Endodermal cell (in vitro differentiated cells): Measurements from ENCODE around the gene MICALL2. TPM values are rescaled to one million over a fixed set of nuclear protein-coding genes. Genes with fewer than 3 reads are reported as not detected.

Source experiments
- DNase-seq: peaks from one replicate; pipeline ENCODE4 v3.0.0-alpha.2; 2017
- H3K27ac ChIP-seq: 2 replicates; pipeline ENCODE4 v1.5.1; 2013; ENCODE audit warnings: mild to moderate bottlenecking, low read depth, low read length, moderate library complexity
- H3K27me3 ChIP-seq: 2 replicates; pipeline ENCODE4 v1.6.1; 2013; ENCODE audit warnings: mild to moderate bottlenecking, low read length, moderate library complexity; ENCODE audit not compliant: insufficient read depth, control insufficient read depth, poor library complexity, severe bottlenecking
- H3K36me3 ChIP-seq: 2 replicates; pipeline ENCODE4 v1.7.0; 2013; ENCODE audit warnings: mild to moderate bottlenecking, low read length, moderate library complexity; ENCODE audit not compliant: control insufficient read depth, insufficient read depth
- H3K4me1 ChIP-seq: one replicate; pipeline ENCODE4 v1.7.0; 2013; ENCODE audit warnings: low read length; ENCODE audit not compliant: control insufficient read depth, insufficient read depth
- H3K4me3 ChIP-seq: 2 replicates; pipeline ENCODE4 v1.5.1; 2013; ENCODE audit warnings: mild to moderate bottlenecking, low read length, moderate library complexity
- H3K9ac ChIP-seq: 2 replicates; pipeline ENCODE4 v1.6.1; 2013; ENCODE audit warnings: mild to moderate bottlenecking, low read length, moderate library complexity; ENCODE audit not compliant: poor library complexity, severe bottlenecking; ENCODE audit errors: extremely low read depth
- H3K9me3 ChIP-seq: 2 replicates; pipeline ENCODE4 v1.6.1; 2013; ENCODE audit warnings: mild to moderate bottlenecking, low read length, moderate library complexity; ENCODE audit not compliant: control insufficient read depth
- H3K27ac Mint-ChIP-seq: 2 replicates; pipeline ENCODE4 v1.8.0; 2020; ENCODE audit warnings: mixed read lengths
- H3K27me3 Mint-ChIP-seq: 2 replicates; pipeline ENCODE4 v1.8.0; 2021; ENCODE audit warnings: mild to moderate bottlenecking, mixed read lengths; ENCODE audit not compliant: insufficient read depth
- H3K36me3 Mint-ChIP-seq: 2 replicates; pipeline ENCODE4 v1.8.0; 2020; ENCODE audit warnings: low read depth, mixed read lengths
- H3K4me1 Mint-ChIP-seq: 2 replicates; pipeline ENCODE4 v1.8.0; 2020; ENCODE audit warnings: mixed read lengths
- H3K4me3 Mint-ChIP-seq: 2 replicates; pipeline ENCODE4 v1.8.0; 2020; ENCODE audit warnings: mild to moderate bottlenecking, moderate library complexity, mixed read lengths
- H3K9me3 Mint-ChIP-seq: 2 replicates; pipeline ENCODE4 v1.8.0; 2020; ENCODE audit warnings: mild to moderate bottlenecking, mixed read lengths
- CTCF ChIP-seq: fragments of 200-600 bp; sonication (generic); conservative IDR thresholded peaks from 2 replicates; pipeline ENCODE4 v1.5.0; 2021; ENCODE audit warnings: antibody characterized with exemption, mild to moderate bottlenecking
- WGBS, 2 experiments: methylation state at CpG; one replicate each; pipeline versions ENCODE4 v1.1.5 to v1.1.7; 2013; ENCODE audit warnings: missing lambda C conversion rate in 2 of 2, mixed read lengths in 1 of 2; ENCODE audit not compliant: insufficient coverage in 1 of 2, insufficient read length in 1 of 2; 5-methylcytosine and 5-hydroxymethylcytosine counted together
- long read RNA-seq, 4 experiments: library from polyadenylated mRNA in 2 of 4; library from RNA in 1 of 4; library from capped mRNA in 1 of 4; stranded (forward) in 3 of 4; unstranded in 1 of 4; transcript quantifications; one replicate each; pipeline ENCODE4 v2.0.0, GENCODE V29; 2020 to 2021; ENCODE audit warnings: inconsistent platforms in 1 of 4
- polyA plus RNA-seq, 2 experiments: library from polyadenylated mRNA; stranded (reverse); fragments of 50-300 nt; gene quantifications; one replicate each; pipeline ENCODE4 v1.2.3, GENCODE V29; 2013
- total RNA-seq, 2 donors: library from RNA; stranded (reverse); fragmentation: NEBNext Ultra II Directional in 1 of 2; extraction: Animal tissue kit (Norgen Biotek cat#: 25700) in 1 of 2; gene quantifications; 2 replicates in 1 of 2; 3 replicates in 1 of 2; pipeline ENCODE4 v1.2.1, GENCODE V29; 2021

The MICALL2 gene
- 10 to 100 TPM; 19.4 to 24.8 TPM for total RNA-seq
- 25.2 TPM for polyA plus RNA-seq (2013, experiment 1 of 2)
- polyA plus RNA-seq (2013, experiment 2 of 2), result 26.2 TPM
- long read RNA-seq, experiment 1, partial matches to known transcripts, result 2 of 6 reads
- long read RNA-seq, experiment 1, other reads (novel, unspliced or antisense), result 1 of 6 reads
- long read RNA-seq, experiment 2, transcript MICALL2-201 (17 exons, 3,121 nt), result major isoform, 6 of 21 reads
- long read RNA-seq, experiment 2, partial matches to known transcripts, result 6 of 21 reads
- long read RNA-seq, experiment 2, other reads (novel, unspliced or antisense), result 9 of 21 reads
- long read RNA-seq, experiment 3, transcript MICALL2-201 (17 exons, 3,121 nt), result major isoform, 8 of 21 reads
- long read RNA-seq, experiment 3, partial matches to known transcripts, result 2 of 21 reads
- long read RNA-seq, experiment 3, other reads (novel, unspliced or antisense), result 10 of 21 reads
- long read RNA-seq, experiment 4, result 0 reads

- H3K36me3 Mint-ChIP-seq, result no peaks in the 10 kb centered on the region
- H3K27me3 Mint-ChIP-seq, result peaks cover 2% of the 10 kb centered on the region
- Histone ChIP-seq H3K27ac (no peak within 1 kb of the TSS), H3K36me3 (no peaks in the 10 kb centered on the region), H3K9ac (peak within 1 kb of the TSS; percentile 47), H3K4me3 (peak within 1 kb of the TSS; percentile 81), H3K4me1 (no peaks in the 10 kb centered on the region), H3K27me3 (no peaks in the 10 kb centered on the region), H3K9me3 (no peaks in the 10 kb centered on the region)
- peak within 1 kb of the TSS; percentile 58 for H3K4me3 Mint-ChIP-seq
- TF ChIP-seq CTCF, result no peak
- WGBS, 2 experiments, result 3 to 5% methylated on average over 20 to 69 of the region's 69 CpGs
- H3K4me1 Mint-ChIP-seq, result peaks cover 7% of the 10 kb centered on the region
- peak; percentile 75 for DNase-seq
- no peak within 1 kb of the TSS for H3K27ac Mint-ChIP-seq
- no peaks in the 10 kb centered on the region for H3K9me3 Mint-ChIP-seq
Measured at GRCh38 chr7:1458683-1459511, at the start of gene MICALL2. Gene MICALL2 (minus strand): TSS chr7:1459470. CDS start chr7:1459326, 144 bp downstream.

- H3K27ac ChIP-seq, result no peak overlapping the region
- Mint-ChIP-seq H3K9me3 (no peaks in the 10 kb centered on the region), H3K4me1 (peaks cover 3% of the 10 kb centered on the region), H3K27me3 (no peaks in the 10 kb centered on the region), H3K4me3 (no peak overlapping the region), H3K36me3 (no peaks in the 10 kb centered on the region), H3K27ac (no peak overlapping the region)
- H3K4me1 ChIP-seq, result no peaks in the 10 kb centered on the region
- no peak for DNase-seq
- 86 to 90% methylated on average over 9 to 10 of the region's 10 CpGs for WGBS, 2 experiments
- TF ChIP-seq CTCF, result no peak
- H3K9ac ChIP-seq, result no peak overlapping the region
- no peaks in the 10 kb centered on the region for H3K36me3 ChIP-seq
- no peak overlapping the region for H3K4me3 ChIP-seq
- H3K9me3 ChIP-seq, result no peaks in the 10 kb centered on the region
- no peaks in the 10 kb centered on the region for H3K27me3 ChIP-seq
Measured at GRCh38 chr7:1508277-1508758, 49.0 kb upstream of the MICALL2 start.

- Histone ChIP-seq H3K4me1 (no peaks in the 10 kb centered on the region), H3K4me3 (no peak overlapping the region), H3K9me3 (no peaks in the 10 kb centered on the region), H3K36me3 (peaks cover 17% of the 10 kb centered on the region), H3K27ac (no peak overlapping the region), H3K27me3 (no peaks in the 10 kb centered on the region), H3K9ac (no peak overlapping the region)
- WGBS, 2 experiments, result 90 to 92% methylated on average over 14 to 30 of the region's 35 CpGs
- no peak for DNase-seq
- Mint-ChIP-seq H3K36me3 (peaks cover 14% of the 10 kb centered on the region), H3K27ac (no peak overlapping the region), H3K9me3 (no peaks in the 10 kb centered on the region), H3K27me3 (no peaks in the 10 kb centered on the region), H3K4me1 (peaks cover 9% of the 10 kb centered on the region), H3K4me3 (peak overlapping the region; percentile 83)
- no peak for TF ChIP-seq CTCF
Measured at GRCh38 chr7:1505731-1506550, 46.7 kb upstream of the MICALL2 start.
